CD4-positive, alpha-beta T cell (primary cell): ENCODE results near the gene ANXA2. TPM values are rescaled to one million over a fixed set of nuclear protein-coding genes. Genes with fewer than 3 reads are reported as not detected.

ENCODE experiments used
- ATAC-seq: fragments of 200-7000 bp; cut with Tn5 transposase; one replicate; pipeline ENCODE4 v1.10.0; 2022; ENCODE audit warnings: mild to moderate bottlenecking; ENCODE audit not compliant: poor library complexity
- CTCF ChIA-PET: fragments of 350-600 bp; sonication (Branson Sonifier 250); formaldehyde crosslinking; loops from one replicate; lab custom pipeline; 2021; ENCODE audit warnings: antibody characterized with exemption, inconsistent platforms; lab: Charles Lee
- POLR2A ChIA-PET: fragments of 350-600 bp; sonication (Branson Sonifier 250); formaldehyde crosslinking; loops from one replicate; lab custom pipeline; 2021; ENCODE audit warnings: antibody characterized with exemption, inconsistent platforms; lab: Charles Lee
- DNase-seq, 14 experiments: peaks; one replicate each; pipeline ENCODE4 v3.0.0-alpha.2; 2013 to 2020; ENCODE audit warnings: mixed read lengths in 2 of 14
- H3K27ac ChIP-seq, 2 donors: one replicate each; pipeline versions ENCODE4 v1.5.1 to v1.7.0; 2013; ENCODE audit warnings: low read length in 2 of 2, low read depth in 1 of 2, mild to moderate bottlenecking in 1 of 2
- H3K27me3 ChIP-seq, 2 experiments: 1 replicate in 1 of 2; 2 replicates in 1 of 2; pipeline versions ENCODE4 v1.6.1 to v1.7.0; 2013; ENCODE audit warnings: low read length in 2 of 2, control low read depth in 1 of 2, mild to moderate bottlenecking in 1 of 2, moderate library complexity in 1 of 2; ENCODE audit not compliant: insufficient read depth in 2 of 2, control insufficient read depth in 1 of 2
- H3K36me3 ChIP-seq: one replicate; pipeline ENCODE4 v1.6.1; 2013; ENCODE audit warnings: low read length, control low read depth; ENCODE audit not compliant: insufficient read depth
- H3K4me1 ChIP-seq: one replicate; pipeline ENCODE4 v1.6.1; 2013; ENCODE audit warnings: low read length, control low read depth; ENCODE audit not compliant: insufficient read depth
- H3K4me3 ChIP-seq: one replicate; pipeline ENCODE4 v1.5.1; 2013; ENCODE audit warnings: mild to moderate bottlenecking, low read length, moderate library complexity
- H3K9me3 ChIP-seq, 2 experiments: 1 replicate in 1 of 2; 2 replicates in 1 of 2; pipeline versions ENCODE4 v1.6.1 to v1.7.0; 2013; ENCODE audit warnings: low read length in 2 of 2, mild to moderate bottlenecking in 2 of 2, control low read depth in 1 of 2, moderate library complexity in 1 of 2; ENCODE audit not compliant: control insufficient read depth in 1 of 2, insufficient read depth in 1 of 2
- H3K27ac Mint-ChIP-seq: one replicate; pipeline ENCODE4 v1.8.0; 2020; ENCODE audit warnings: mixed read lengths
- H3K27me3 Mint-ChIP-seq: one replicate; pipeline ENCODE4 v1.8.0; 2021; ENCODE audit warnings: mixed read lengths
- H3K36me3 Mint-ChIP-seq: one replicate; pipeline ENCODE4 v1.8.0; 2021; ENCODE audit warnings: low read depth, mixed read lengths
- H3K4me1 Mint-ChIP-seq: one replicate; pipeline ENCODE4 v1.8.0; 2021; ENCODE audit warnings: low read depth, mixed read lengths
- H3K4me3 Mint-ChIP-seq: one replicate; pipeline ENCODE4 v1.8.0; 2020; ENCODE audit warnings: mild to moderate bottlenecking, mixed read lengths
- H3K9me3 Mint-ChIP-seq: one replicate; pipeline ENCODE4 v1.8.0; 2020; ENCODE audit warnings: mixed read lengths
- CTCF ChIP-seq: fragments of 200-600 bp; IDR thresholded peaks from one replicate; pipeline ENCODE4 v1.8.0; 2022; ENCODE audit warnings: antibody characterized with exemption, mild to moderate bottlenecking
- intact Hi-C, 2 experiments: fragments of 100-400 bp; cut with DNase I in 1 of 2; cut with micrococcal nuclease in 1 of 2; formaldehyde crosslinking; loops; one replicate each; pipeline versions ENCODE4 v1.15.1 to v1.9.0; 2023 to 2025; cut with DNase I, micrococcal nuclease
- total RNA-seq, 174 experiments: library from RNA in 2 of 174; stranded (reverse) in 2 of 174; gene quantifications; one replicate each; pipeline ENCODE4 v1.2.3 and lab custom pipeline; 2021 to 2026

ANXA2 gene
- total RNA-seq, 2 experiments from 2014 or later, result 70.8 to 74.5 TPM

- no peaks in the 10 kb centered on the region for H3K9me3 ChIP-seq
- no peak for ATAC-seq
- no peaks in the 10 kb centered on the region for H3K9me3 Mint-ChIP-seq
- no peaks in the 10 kb centered on the region for H3K4me1 Mint-ChIP-seq
- H3K36me3 ChIP-seq, result peaks cover 58% of the 10 kb centered on the region
- CTCF ChIA-PET, result interaction anchor here (0.5 kb wide), 1 partner anchor 1759 kb away, joined by 3 read pairs; no protein-coding TSS in a partner anchor
- no peak overlapping the region for H3K4me3 Mint-ChIP-seq
- no peak for DNase-seq
- no peaks in the 10 kb centered on the region for H3K27me3 Mint-ChIP-seq
- intact Hi-C loops, result loop anchor here in 1 of 2 experiments (5.0 to 10.0 kb wide), 3 partner anchors 53 to 962 kb away; no protein-coding TSS in a partner anchor
- H3K27ac Mint-ChIP-seq, result no peak overlapping the region
- POLR2A ChIA-PET, result no interaction called here
- H3K4me1 ChIP-seq, result peaks cover 8% of the 10 kb centered on the region
- no peak for TF ChIP-seq CTCF
- H3K4me3 ChIP-seq, result no peak overlapping the region
- no peaks in the 10 kb centered on the region for H3K27me3 ChIP-seq
- no peak overlapping the region for H3K27ac ChIP-seq
- H3K36me3 Mint-ChIP-seq, result peaks cover 55% of the 10 kb centered on the region
Observed at GRCh38 chr15:60374209-60374608, 23.6 kb downstream of the ANXA2 start.

GRCh38 chr15:60373745-60374144 lies 24.0 kb downstream of the ANXA2 start:
- DNase-seq (no peak), ATAC-seq (no peak)
- no peak for TF ChIP-seq CTCF
- POLR2A ChIA-PET, result no interaction called here
- peaks cover 56% of the 10 kb centered on the region for H3K36me3 Mint-ChIP-seq
- Histone ChIP-seq H3K27ac (no peak overlapping the region), H3K4me1 (peaks cover 8% of the 10 kb centered on the region), H3K4me3 (no peak overlapping the region), H3K36me3 (peaks cover 57% of the 10 kb centered on the region), H3K9me3 (no peaks in the 10 kb centered on the region), H3K27me3 (no peaks in the 10 kb centered on the region)
- CTCF ChIA-PET, result interaction anchor here (1.0 kb wide), 1 partner anchor 13 kb away, joined by 3 read pairs; no protein-coding TSS in a partner anchor
- intact Hi-C loops, result loop anchor here in 1 of 2 experiments (5.0 to 10.0 kb wide), 3 partner anchors 54 to 961 kb away; no protein-coding TSS in a partner anchor
- no peaks in the 10 kb centered on the region for H3K9me3 Mint-ChIP-seq
- H3K27me3 Mint-ChIP-seq, result no peaks in the 10 kb centered on the region
- H3K4me1 Mint-ChIP-seq, result no peaks in the 10 kb centered on the region
- H3K4me3 Mint-ChIP-seq, result no peak overlapping the region
- no peak overlapping the region for H3K27ac Mint-ChIP-seq

GRCh38 chr15:60373327-60373726 lies 24.5 kb downstream of the ANXA2 start:
- Mint-ChIP-seq H3K36me3 (peaks cover 57% of the 10 kb centered on the region), H3K4me3 (no peak overlapping the region), H3K4me1 (no peaks in the 10 kb centered on the region), H3K9me3 (no peaks in the 10 kb centered on the region), H3K27ac (peak overlapping the region; percentile 51), H3K27me3 (no peaks in the 10 kb centered on the region)
- CTCF ChIA-PET, result interaction anchor here (1.0 kb wide), 1 partner anchor 13 kb away, joined by 3 read pairs; no protein-coding TSS in a partner anchor
- Histone ChIP-seq H3K27ac (no peak overlapping the region), H3K36me3 (peaks cover 57% of the 10 kb centered on the region), H3K27me3 (no peaks in the 10 kb centered on the region), H3K4me3 (no peak overlapping the region), H3K4me1 (peaks cover 8% of the 10 kb centered on the region), H3K9me3 (no peaks in the 10 kb centered on the region)
- DNase-seq, result no peak
- intact Hi-C loops, result loop anchor here in 1 of 2 experiments (5.0 to 10.0 kb wide), 3 partner anchors 54 to 961 kb away; no protein-coding TSS in a partner anchor
- no peak for TF ChIP-seq CTCF
- POLR2A ChIA-PET, result no interaction called here
- no peak for ATAC-seq
